Neural cell (in vitro differentiated cells): ENCODE measurements around the gene PRSS27. TPM values are rescaled to one million over a fixed set of nuclear protein-coding genes. Genes with fewer than 3 reads are reported as not detected.
"Not testable (repeated sequence)": the region's sequence is repeated elsewhere in the genome, so short reads cannot be mapped to it uniquely, and the experiment has no call there.

Experiments used
- H2AFZ ChIP-seq: fragments of 200-600, 300-800 bp; sonication (generic), shearing (Covaris generic); 2 replicates; pipeline ENCODE4 v1.6.0; 2014; ENCODE audit warnings: low read depth, mild to moderate bottlenecking, antibody characterized with exemption, low read length, moderate library complexity
- H3F3A ChIP-seq: fragments of 200-600 bp; shearing (Covaris generic); 2 replicates; pipeline ENCODE4 v1.6.1; 2016; ENCODE audit warnings: mild to moderate bottlenecking, moderate library complexity, mixed read lengths, antibody characterized with exemption, low read length; ENCODE audit not compliant: insufficient read depth, poor library complexity, severe bottlenecking
- H3K27ac ChIP-seq: fragments of 200-600, 300-800 bp; sonication (generic), shearing (Covaris generic); 2 replicates; pipeline ENCODE4 v1.5.1; 2014; ENCODE audit warnings: mild to moderate bottlenecking, low read length, moderate library complexity
- H3K27me3 ChIP-seq: fragments of 300-800, 200-600 bp; sonication (generic), shearing (Covaris generic); 2 replicates; pipeline ENCODE4 v1.6.0; 2014; ENCODE audit warnings: mild to moderate bottlenecking, low read depth, low read length, moderate library complexity; ENCODE audit not compliant: insufficient read depth
- H3K36me3 ChIP-seq: fragments of 300-800, 200-600 bp; sonication (generic), shearing (Covaris generic); 2 replicates; pipeline ENCODE4 v1.5.1; 2014; ENCODE audit warnings: mild to moderate bottlenecking, antibody characterized with exemption, low read length, moderate library complexity; ENCODE audit not compliant: insufficient read depth
- H3K4me2 ChIP-seq: fragments of 300-800, 200-600 bp; sonication (generic), shearing (Covaris generic); 2 replicates; pipeline ENCODE4 v1.6.0; 2014; ENCODE audit warnings: mild to moderate bottlenecking, low read length
- H3K4me3 ChIP-seq: fragments of 300-800, 200-600 bp; sonication (generic), shearing (Covaris generic); 2 replicates; pipeline ENCODE4 v1.5.1; 2014; ENCODE audit warnings: mild to moderate bottlenecking, low read length, moderate library complexity
- H3K79me2 ChIP-seq: fragments of 200-600 bp; shearing (Covaris generic); replicated peaks from 2 replicates; pipeline ENCODE4 v1.6.0; 2014; ENCODE audit warnings: mild to moderate bottlenecking, low read length, moderate library complexity; ENCODE audit not compliant: insufficient read depth
- H3K9ac ChIP-seq: fragments of 300-800, 200-600 bp; sonication (generic), shearing (Covaris generic); 2 replicates; pipeline ENCODE4 v1.6.1; 2016; ENCODE audit warnings: mild to moderate bottlenecking, low read length, mixed read lengths
- H3K9me2 ChIP-seq: fragments of 200-600 bp; shearing (Covaris generic); 2 replicates; pipeline ENCODE4 v1.6.1; 2016; ENCODE audit warnings: mild to moderate bottlenecking, low read length, mixed read lengths; ENCODE audit not compliant: insufficient read depth
- H3K9me3 ChIP-seq: fragments of 200-600, 300-800 bp; sonication (generic), shearing (Covaris generic); 2 replicates; pipeline ENCODE4 v1.6.1; 2016; ENCODE audit warnings: mild to moderate bottlenecking, mixed run types, low read length, moderate library complexity, mixed read lengths
- H4K20me1 ChIP-seq: fragments of 200-600 bp; shearing (Covaris generic); 2 replicates; pipeline ENCODE4 v1.6.1; 2016; ENCODE audit warnings: mild to moderate bottlenecking, mixed run types; ENCODE audit not compliant: insufficient read depth
- CTCF ChIP-seq: fragments of 450-650 bp; IDR thresholded peaks from 2 replicates; pipeline ENCODE4 v1.5.1; 2014; ENCODE audit warnings: antibody characterized with exemption, mild to moderate bottlenecking, moderate library complexity; ENCODE audit not compliant: poor library complexity, severe bottlenecking
- EP300 ChIP-seq: fragments of 450-650 bp; conservative IDR thresholded peaks from 2 replicates; pipeline ENCODE4 v1.6.1; 2014; ENCODE audit warnings: antibody characterized with exemption, mild to moderate bottlenecking, moderate library complexity; ENCODE audit not compliant: poor library complexity, severe bottlenecking
- EZH2 ChIP-seq: fragments of 200-600, 300-800 bp; shearing (Covaris generic), sonication (generic); IDR thresholded peaks from 2 replicates; pipeline ENCODE4 v1.6.1; 2014; ENCODE audit warnings: antibody characterized with exemption, low read length, borderline replicate concordance, mild to moderate bottlenecking; ENCODE audit not compliant: insufficient read depth, poor library complexity, severe bottlenecking
- MXI1 ChIP-seq: fragments of 450-650 bp; conservative IDR thresholded peaks from 2 replicates; pipeline ENCODE4 v1.6.1; 2014; ENCODE audit warnings: antibody characterized with exemption, mild to moderate bottlenecking; ENCODE audit not compliant: poor library complexity, severe bottlenecking
- POLR2AphosphoS5 ChIP-seq: IDR thresholded peaks from 2 replicates; pipeline ENCODE4 v1.6.1; 2012
- RAD21 ChIP-seq: fragments of 450-650 bp; conservative IDR thresholded peaks from 2 replicates; pipeline ENCODE4 v1.6.1; 2014; ENCODE audit warnings: antibody characterized with exemption, mild to moderate bottlenecking, moderate library complexity
- SMC3 ChIP-seq: fragments of 450-650 bp; conservative IDR thresholded peaks from 2 replicates; pipeline ENCODE4 v1.6.1; 2014; ENCODE audit warnings: antibody characterized with exemption, mild to moderate bottlenecking, moderate library complexity; ENCODE audit not compliant: poor library complexity
- TAF1 ChIP-seq: IDR thresholded peaks from 2 replicates; pipeline ENCODE4 v1.6.1; 2012; ENCODE audit warnings: low read depth
- polyA plus RNA-seq: library from polyadenylated mRNA; depleted of rRNA; stranded (reverse); fragments of >200 nt; gene quantifications from 2 replicates; pipeline ENCODE4 v1.2.3, GENCODE V29; 2014
- TF ChIP-seq, protein P1 (sequence below): IDR thresholded peaks from 2 replicates; pipeline ENCODE4 v1.6.1; 2012; ENCODE audit warnings: borderline replicate concordance

PRSS27 gene
- polyA plus RNA-seq, 1 donor from 2014 or later = 5.9 TPM

- Histone ChIP-seq H3K27ac (peak within 1 kb of the TSS; percentile 66), H3K9ac (peak within 1 kb of the TSS; percentile 86), H2AFZ (peak within 1 kb of the TSS; percentile 75), H3K27me3 (no peaks in the 10 kb centered on the region), H3K9me3 (no peaks in the 10 kb centered on the region), H3K4me3 (peak within 1 kb of the TSS; percentile 96), H3K4me2 (peak within 1 kb of the TSS; percentile 74), H3K79me2 (peaks cover 19% of the 10 kb centered on the region), H3K9me2 (no peaks in the 10 kb centered on the region), H4K20me1 (no peaks in the 10 kb centered on the region), H3K36me3 (no peaks in the 10 kb centered on the region), H3F3A (no peaks in the 10 kb centered on the region)
- TF ChIP-seq, protein P1, sequence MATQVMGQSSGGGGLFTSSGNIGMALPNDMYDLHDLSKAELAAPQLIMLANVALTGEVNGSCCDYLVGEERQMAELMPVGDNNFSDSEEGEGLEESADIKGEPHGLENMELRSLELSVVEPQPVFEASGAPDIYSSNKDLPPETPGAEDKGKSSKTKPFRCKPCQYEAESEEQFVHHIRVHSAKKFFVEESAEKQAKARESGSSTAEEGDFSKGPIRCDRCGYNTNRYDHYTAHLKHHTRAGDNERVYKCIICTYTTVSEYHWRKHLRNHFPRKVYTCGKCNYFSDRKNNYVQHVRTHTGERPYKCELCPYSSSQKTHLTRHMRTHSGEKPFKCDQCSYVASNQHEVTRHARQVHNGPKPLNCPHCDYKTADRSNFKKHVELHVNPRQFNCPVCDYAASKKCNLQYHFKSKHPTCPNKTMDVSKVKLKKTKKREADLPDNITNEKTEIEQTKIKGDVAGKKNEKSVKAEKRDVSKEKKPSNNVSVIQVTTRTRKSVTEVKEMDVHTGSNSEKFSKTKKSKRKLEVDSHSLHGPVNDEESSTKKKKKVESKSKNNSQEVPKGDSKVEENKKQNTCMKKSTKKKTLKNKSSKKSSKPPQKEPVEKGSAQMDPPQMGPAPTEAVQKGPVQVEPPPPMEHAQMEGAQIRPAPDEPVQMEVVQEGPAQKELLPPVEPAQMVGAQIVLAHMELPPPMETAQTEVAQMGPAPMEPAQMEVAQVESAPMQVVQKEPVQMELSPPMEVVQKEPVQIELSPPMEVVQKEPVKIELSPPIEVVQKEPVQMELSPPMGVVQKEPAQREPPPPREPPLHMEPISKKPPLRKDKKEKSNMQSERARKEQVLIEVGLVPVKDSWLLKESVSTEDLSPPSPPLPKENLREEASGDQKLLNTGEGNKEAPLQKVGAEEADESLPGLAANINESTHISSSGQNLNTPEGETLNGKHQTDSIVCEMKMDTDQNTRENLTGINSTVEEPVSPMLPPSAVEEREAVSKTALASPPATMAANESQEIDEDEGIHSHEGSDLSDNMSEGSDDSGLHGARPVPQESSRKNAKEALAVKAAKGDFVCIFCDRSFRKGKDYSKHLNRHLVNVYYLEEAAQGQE = peak; percentile 73
- peak; percentile 95 for TF ChIP-seq MXI1
- no peak for TF ChIP-seq CTCF
- no peak for TF ChIP-seq RAD21
- TF ChIP-seq TAF1 = peak; percentile 66
- TF ChIP-seq SMC3 = peak; percentile 27
- peak; percentile 72 for TF ChIP-seq EP300
- peak; percentile 95 for TF ChIP-seq POLR2AphosphoS5
- no peak for TF ChIP-seq EZH2
Measured at GRCh38 chr16:2682209-2683021, 37.6 kb downstream of the PRSS27 start, which contains the start of gene KCTD5. KCTD5 (plus strand) TSS chr16:2682523; CDS start chr16:2682549, 26 bp downstream.

DNA sequence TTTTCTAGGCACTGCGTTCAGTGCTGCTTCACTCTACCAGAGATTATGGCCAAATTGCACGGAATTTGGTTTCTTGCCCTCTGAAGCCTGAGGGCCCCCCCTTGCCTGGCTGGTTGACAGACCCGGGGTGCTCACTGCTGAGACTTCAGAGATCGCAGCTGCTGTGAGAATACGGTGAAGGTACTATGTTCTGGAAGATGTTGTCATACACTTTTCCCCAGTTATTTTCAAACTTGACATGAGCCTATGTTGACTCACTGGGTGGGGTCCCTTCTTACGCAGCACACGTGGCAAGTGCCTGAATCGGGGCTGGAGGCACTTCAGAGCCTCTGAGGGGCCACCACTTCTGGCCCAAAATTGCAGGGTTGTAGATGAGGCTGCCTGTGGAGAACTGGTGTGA is 39.7 kb downstream of the PRSS27 start:
- not testable (repeated sequence) for H3K4me2 ChIP-seq, H3K4me3 ChIP-seq, H3K27ac ChIP-seq, H3K9me2 ChIP-seq, H3K27me3 ChIP-seq, H3K9me3 ChIP-seq, H3K36me3 ChIP-seq, H3K9ac ChIP-seq, H4K20me1 ChIP-seq, H3F3A ChIP-seq, H2AFZ ChIP-seq
- peaks cover 17% of the 10 kb centered on the region for H3K79me2 ChIP-seq

- not testable (repeated sequence) for H3K36me3 ChIP-seq, H3K27ac ChIP-seq, H3K9me2 ChIP-seq, H2AFZ ChIP-seq, H3K27me3 ChIP-seq, H4K20me1 ChIP-seq, H3K9me3 ChIP-seq, H3K4me3 ChIP-seq, H3K9ac ChIP-seq, H3K4me2 ChIP-seq, H3F3A ChIP-seq
- peaks cover 17% of the 10 kb centered on the region for H3K79me2 ChIP-seq
Measured at GRCh38 chr16:2679902-2680301, 40.1 kb downstream of the PRSS27 start.

DNA sequence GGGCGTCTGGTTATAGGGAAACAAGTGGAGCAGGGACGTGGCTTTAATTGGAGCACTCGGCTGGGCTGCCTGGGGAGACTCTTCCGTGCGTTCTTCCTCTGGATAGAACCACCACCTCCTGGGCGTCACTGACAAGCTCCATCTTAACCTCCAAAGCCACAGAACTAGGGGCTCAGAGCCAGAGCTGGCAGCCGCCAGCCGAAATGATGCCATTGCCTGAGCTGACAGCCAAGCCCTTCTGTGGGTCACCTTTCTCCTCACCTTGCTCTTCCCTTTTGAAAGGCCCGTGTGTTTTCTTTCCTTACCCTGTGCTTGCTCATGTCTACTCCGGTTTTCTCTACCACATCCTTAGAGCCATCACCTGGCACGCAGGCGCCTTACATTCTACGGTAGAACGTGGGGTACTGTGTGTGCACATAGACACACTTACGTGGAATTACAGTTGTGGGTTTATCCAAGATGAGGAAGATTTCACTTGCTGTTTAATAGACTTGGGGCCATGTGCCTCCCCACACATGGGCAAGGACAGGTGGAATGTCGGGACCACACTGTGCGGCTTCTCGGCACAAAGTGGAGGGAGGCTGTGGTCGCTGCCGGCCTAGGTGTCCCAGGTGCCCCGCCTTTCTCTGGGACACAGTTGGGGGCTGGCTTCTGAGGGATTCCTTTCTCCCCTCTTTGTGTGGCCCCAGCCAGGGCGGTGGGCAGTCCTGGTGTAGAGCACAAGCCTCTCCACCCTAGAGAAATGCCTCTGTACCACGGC is 41.6 kb downstream of the PRSS27 start:
- H4K20me1 ChIP-seq, H3K27ac ChIP-seq, H3F3A ChIP-seq, H3K27me3 ChIP-seq, H3K4me3 ChIP-seq, H3K9me2 ChIP-seq, H3K4me2 ChIP-seq, H3K36me3 ChIP-seq, H3K9ac ChIP-seq, H3K9me3 ChIP-seq, H2AFZ ChIP-seq: not testable (repeated sequence)
- H3K79me2 ChIP-seq = peaks cover 17% of the 10 kb centered on the region

DNA sequence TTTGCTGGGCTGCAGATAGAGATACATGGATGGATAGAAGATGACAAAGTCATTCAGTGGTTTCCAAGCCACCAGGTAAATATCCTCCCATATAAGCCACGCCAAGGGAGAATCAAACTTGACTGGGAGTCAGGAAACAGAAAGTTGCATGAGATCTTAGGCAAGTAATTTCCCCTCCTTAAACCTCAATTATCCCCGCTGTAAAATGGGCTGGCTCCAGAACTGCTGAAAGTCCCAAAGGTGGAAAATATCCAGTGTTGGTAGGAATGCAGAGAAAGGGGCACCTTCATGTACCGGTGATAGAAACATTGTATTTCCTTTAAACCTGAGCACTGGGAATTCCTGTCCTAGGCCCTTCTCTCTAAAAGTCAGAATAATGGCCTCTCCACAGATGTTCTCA is 43.1 kb downstream of the PRSS27 start:
- not testable (repeated sequence) for H3K27me3 ChIP-seq, H3K9ac ChIP-seq, H3K4me3 ChIP-seq, H3K36me3 ChIP-seq, H3F3A ChIP-seq, H3K9me2 ChIP-seq, H2AFZ ChIP-seq, H3K27ac ChIP-seq, H4K20me1 ChIP-seq, H3K4me2 ChIP-seq, H3K9me3 ChIP-seq
- H3K79me2 ChIP-seq = peaks cover 10% of the 10 kb centered on the region
